ENCODE data around the gene MAP3K5. TPM values are rescaled to one million over a fixed set of nuclear protein-coding genes. Genes with fewer than 3 reads are reported as not detected.

Gene MAP3K5
- total RNA-seq, 4 donors from 2014 or later = 18.7 to 24.1 (median 20.7) TPM

DNA sequence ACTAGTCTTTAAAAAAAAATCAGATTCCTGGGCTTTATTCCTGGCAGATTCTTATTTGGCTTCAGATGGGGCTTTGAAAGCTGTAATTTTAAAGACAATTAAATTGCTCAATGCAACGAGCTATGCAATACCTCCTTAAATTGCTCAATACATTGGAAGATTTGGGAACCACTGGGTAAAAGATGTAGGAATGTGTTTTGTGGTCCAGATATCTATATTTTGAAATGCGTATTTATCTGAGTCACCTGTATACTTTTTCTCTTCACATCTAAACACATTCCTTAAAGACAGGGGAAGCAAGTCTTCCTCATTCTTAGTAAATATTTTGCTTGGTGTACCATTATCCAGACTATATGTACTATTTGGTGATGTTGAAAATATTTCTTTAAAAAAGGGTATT is 212.5 kb downstream of the MAP3K5 start:
- no peaks in the 10 kb centered on the region for H3K9me3 ChIP-seq
- H3K36me3 ChIP-seq = peaks cover 17 to 56% (median 36%) of the 10 kb centered on the region in 4 donors
- H3K27me3 ChIP-seq = no peaks in the 10 kb centered on the region
- H3K4me3 ChIP-seq = no peak overlapping the region
- DNase-seq (ENCODE audit: extremely low spot score) = no peak
- peaks cover 9 to 12% (median 10%) of the 10 kb centered on the region in 4 donors for H3K4me1 ChIP-seq
- 90% methylated on average over 2 of the region's 2 CpGs for WGBS
- TF ChIP-seq EP300 (IDR thresholded peaks at IDR 0.05) = no peak
- no peak for TF ChIP-seq POLR2AphosphoS5 (IDR thresholded peaks at IDR 0.05)
- TF ChIP-seq POLR2A (IDR thresholded peaks at IDR 0.05; ENCODE audit: low read depth) = no peak
- TF ChIP-seq, protein P1, sequence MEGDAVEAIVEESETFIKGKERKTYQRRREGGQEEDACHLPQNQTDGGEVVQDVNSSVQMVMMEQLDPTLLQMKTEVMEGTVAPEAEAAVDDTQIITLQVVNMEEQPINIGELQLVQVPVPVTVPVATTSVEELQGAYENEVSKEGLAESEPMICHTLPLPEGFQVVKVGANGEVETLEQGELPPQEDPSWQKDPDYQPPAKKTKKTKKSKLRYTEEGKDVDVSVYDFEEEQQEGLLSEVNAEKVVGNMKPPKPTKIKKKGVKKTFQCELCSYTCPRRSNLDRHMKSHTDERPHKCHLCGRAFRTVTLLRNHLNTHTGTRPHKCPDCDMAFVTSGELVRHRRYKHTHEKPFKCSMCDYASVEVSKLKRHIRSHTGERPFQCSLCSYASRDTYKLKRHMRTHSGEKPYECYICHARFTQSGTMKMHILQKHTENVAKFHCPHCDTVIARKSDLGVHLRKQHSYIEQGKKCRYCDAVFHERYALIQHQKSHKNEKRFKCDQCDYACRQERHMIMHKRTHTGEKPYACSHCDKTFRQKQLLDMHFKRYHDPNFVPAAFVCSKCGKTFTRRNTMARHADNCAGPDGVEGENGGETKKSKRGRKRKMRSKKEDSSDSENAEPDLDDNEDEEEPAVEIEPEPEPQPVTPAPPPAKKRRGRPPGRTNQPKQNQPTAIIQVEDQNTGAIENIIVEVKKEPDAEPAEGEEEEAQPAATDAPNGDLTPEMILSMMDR (IDR thresholded peaks at IDR 0.05) = no peak
- intact Hi-C loops (cut with DNase I) = no loop called here
- H3K27ac ChIP-seq (replicated peaks in 1 of 4) = no peak overlapping the region

DNA sequence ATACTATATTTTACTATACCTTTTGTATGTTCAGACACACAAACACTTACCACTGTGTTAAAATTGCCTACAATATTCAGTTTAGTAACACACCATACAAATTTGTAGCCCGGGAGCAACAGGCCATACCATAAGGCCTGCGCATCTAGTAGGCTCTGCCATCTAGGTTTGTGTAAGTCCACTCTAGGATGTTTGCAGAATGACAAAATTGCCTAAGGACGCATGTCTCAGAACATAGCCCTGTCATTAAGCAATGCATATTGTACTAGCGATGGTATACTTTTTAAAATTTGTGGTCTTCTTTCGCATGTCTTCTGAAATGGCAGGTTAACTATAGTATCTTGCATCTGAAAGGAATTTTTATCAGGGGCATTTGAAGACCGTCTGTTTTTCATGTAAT is 215.5 kb downstream of the MAP3K5 start:
- TF ChIP-seq POLR2A (IDR thresholded peaks at IDR 0.05; ENCODE audit: low read depth) (no peak), POLR2AphosphoS5 (IDR thresholded peaks at IDR 0.05) (no peak), EP300 (IDR thresholded peaks at IDR 0.05) (no peak)
- TF ChIP-seq, protein P1 (IDR thresholded peaks at IDR 0.05) = no peak
- 92% methylated on average over 6 of the region's 6 CpGs for WGBS
- no peak for DNase-seq (ENCODE audit: extremely low spot score)
- Histone ChIP-seq H3K27ac (replicated peaks in 1 of 4) (no peak overlapping the region), H3K4me3 (no peak overlapping the region), H3K4me1 (no peaks in the 10 kb centered on the region), H3K36me3 (peaks cover 17 to 67% (median 41%) of the 10 kb centered on the region in 4 donors), H3K27me3 (no peaks in the 10 kb centered on the region), H3K9me3 (no peaks in the 10 kb centered on the region)
- intact Hi-C loops (cut with DNase I) = no loop called here

DNA sequence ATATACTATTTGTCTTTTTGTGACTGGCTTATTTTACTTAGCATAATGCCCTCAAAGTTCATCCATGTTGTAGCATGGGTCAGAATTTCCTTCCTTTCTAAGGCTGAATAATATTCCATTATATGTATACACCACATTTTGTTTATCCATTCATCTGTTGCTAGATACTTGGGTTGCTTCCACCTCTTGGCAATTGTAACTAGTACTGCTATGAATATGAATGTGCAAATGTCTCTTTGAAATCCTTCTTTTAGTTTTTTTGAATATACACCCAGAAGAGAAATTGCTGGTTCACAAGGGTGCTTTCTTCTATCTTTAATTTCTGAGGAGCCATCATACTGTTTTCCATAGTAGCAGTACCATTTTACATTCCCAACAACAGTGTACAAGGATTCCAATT is 220.8 kb downstream of the MAP3K5 start:
- H3K27me3 ChIP-seq = no peaks in the 10 kb centered on the region
- no peaks in the 10 kb centered on the region for H3K4me1 ChIP-seq
- intact Hi-C loops (cut with DNase I) = no loop called here
- H3K36me3 ChIP-seq = peaks cover 0 to 46% (median 26%) of the 10 kb centered on the region in 4 donors
- H3K4me3 ChIP-seq = no peak overlapping the region
- DNase-seq (ENCODE audit: extremely low spot score) = no peak
- no peaks in the 10 kb centered on the region for H3K9me3 ChIP-seq
- H3K27ac ChIP-seq (replicated peaks in 1 of 4) = no peak overlapping the region
- no peak for TF ChIP-seq EP300 (IDR thresholded peaks at IDR 0.05)
- TF ChIP-seq POLR2AphosphoS5 (IDR thresholded peaks at IDR 0.05) = no peak
- no peak for TF ChIP-seq POLR2A (IDR thresholded peaks at IDR 0.05; ENCODE audit: low read depth)
- TF ChIP-seq, protein P1 (IDR thresholded peaks at IDR 0.05) = no peak

DNA sequence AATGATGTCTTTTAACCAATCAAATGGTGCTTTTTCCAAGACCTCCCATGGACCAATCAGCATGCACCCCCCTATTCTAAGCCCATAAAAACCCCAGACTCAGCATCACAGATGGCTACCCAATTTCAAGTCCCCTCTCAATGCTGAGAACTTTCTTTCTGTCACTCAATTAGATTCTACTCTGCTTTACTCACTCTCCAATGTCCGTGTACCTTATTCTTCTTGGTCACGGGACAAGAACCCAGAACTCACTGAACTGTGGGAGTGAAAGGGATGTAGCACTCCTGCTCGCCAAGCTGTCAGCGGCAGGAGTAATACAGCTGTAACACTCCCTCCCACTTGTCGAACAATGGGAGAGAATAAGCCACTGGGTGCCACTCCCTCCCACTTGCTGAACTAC is 221.2 kb downstream of the MAP3K5 start:
- no peaks in the 10 kb centered on the region for H3K9me3 ChIP-seq
- H3K4me1 ChIP-seq = no peaks in the 10 kb centered on the region
- no peak for DNase-seq (ENCODE audit: extremely low spot score)
- H3K4me3 ChIP-seq = no peak overlapping the region
- WGBS = 99% methylated on average over 5 of the region's 5 CpGs
- TF ChIP-seq EP300 (IDR thresholded peaks at IDR 0.05) = no peak
- TF ChIP-seq POLR2A (IDR thresholded peaks at IDR 0.05; ENCODE audit: low read depth) = no peak
- TF ChIP-seq POLR2AphosphoS5 (IDR thresholded peaks at IDR 0.05) = no peak
- TF ChIP-seq, protein P1 (IDR thresholded peaks at IDR 0.05) = no peak
- H3K36me3 ChIP-seq = peaks cover 3 to 45% (median 27%) of the 10 kb centered on the region in 4 donors
- intact Hi-C loops (cut with DNase I) = no loop called here
- H3K27me3 ChIP-seq = no peaks in the 10 kb centered on the region
- no peak overlapping the region for H3K27ac ChIP-seq (replicated peaks in 1 of 4)

DNA sequence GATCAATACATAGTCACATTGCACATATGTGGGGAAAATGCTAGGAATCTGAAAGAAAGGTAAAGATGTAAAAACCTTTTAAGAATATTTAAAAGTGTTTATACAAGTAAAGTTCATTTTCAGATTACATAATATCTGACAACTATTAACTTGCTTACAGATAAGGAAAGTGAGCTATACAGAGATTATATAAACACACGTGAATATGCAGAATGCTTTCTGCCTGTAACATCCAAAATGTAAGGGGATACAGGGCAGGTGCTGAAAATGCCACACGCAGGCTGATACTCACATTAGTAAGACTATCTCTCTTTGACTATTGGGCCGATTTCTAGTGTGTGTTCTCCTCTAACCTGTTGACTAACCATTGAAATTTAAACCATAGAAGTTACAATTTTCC is 224.1 kb downstream of the MAP3K5 start:
- intact Hi-C loops (cut with DNase I) = no loop called here
- H3K27me3 ChIP-seq = no peaks in the 10 kb centered on the region
- H3K27ac ChIP-seq (replicated peaks in 1 of 4) = no peak overlapping the region
- no peak for DNase-seq (ENCODE audit: extremely low spot score)
- H3K9me3 ChIP-seq = no peaks in the 10 kb centered on the region
- H3K36me3 ChIP-seq = peaks cover 6 to 34% (median 21%) of the 10 kb centered on the region in 4 donors
- H3K4me3 ChIP-seq = no peak overlapping the region
- 94% methylated on average over 3 of the region's 3 CpGs for WGBS
- TF ChIP-seq, protein P1 (IDR thresholded peaks at IDR 0.05) = no peak
- TF ChIP-seq EP300 (IDR thresholded peaks at IDR 0.05) (no peak), POLR2A (IDR thresholded peaks at IDR 0.05; ENCODE audit: low read depth) (no peak), POLR2AphosphoS5 (IDR thresholded peaks at IDR 0.05) (no peak)
- peaks cover 0 to 3% (median 0%) of the 10 kb centered on the region in 4 donors for H3K4me1 ChIP-seq
